NCI-H345 treated with DMSO at 0.1 percent for 48 hours (cell line): Measurements from ENCODE around the gene RGL4.

Experiments used
- DNase-seq: peaks from one replicate; lab custom pipeline; 2025; ENCODE audit not compliant: unreplicated experiment; lab: John Stamatoyannopoulos, UW

RGL4 gene

GRCh38 chr22:23697031-23697970 lies 6.5 kb downstream of the RGL4 start:
- DNase-seq, result no peak

- no peak for DNase-seq
Observed at GRCh38 chr22:23698094-23698493, 7.3 kb downstream of the RGL4 start.

GRCh38 chr22:23698673-23699235 lies 7.9 kb downstream of the RGL4 start:
- DNase-seq, result no peak

GRCh38 chr22:23700706-23701105 lies 9.9 kb downstream of the RGL4 start:
- DNase-seq, result no peak

GRCh38 chr22:23704062-23704461 lies 13.2 kb downstream of the RGL4 start:
- no peak for DNase-seq

- no peak for DNase-seq
Observed at GRCh38 chr22:23704829-23705228, 14.0 kb downstream of the RGL4 start.

- DNase-seq, result no peak
Observed at GRCh38 chr22:23705358-23705757, 14.5 kb downstream of the RGL4 start.

- no peak for DNase-seq
Observed at GRCh38 chr22:23708270-23708669, 17.5 kb downstream of the RGL4 start.

GRCh38 chr22:23709107-23709506 lies 18.3 kb downstream of the RGL4 start:
- no peak for DNase-seq

GRCh38 chr22:23712256-23712655 lies 21.4 kb downstream of the RGL4 start:
- DNase-seq, result no peak

GRCh38 chr22:23713696-23714595 lies 23.1 kb downstream of the RGL4 start:
- DNase-seq, result no peak

GRCh38 chr22:23714596-23715578 lies 24.1 kb downstream of the RGL4 start:
- no peak for DNase-seq

GRCh38 chr22:23715806-23716375 lies 25.1 kb downstream of the RGL4 start:
- no peak for DNase-seq

- DNase-seq, result peak; percentile 86
Observed at GRCh38 chr22:23716811-23717801, 26.3 kb downstream of the RGL4 start.

- DNase-seq, result no peak
Observed at GRCh38 chr22:23718371-23719165, 27.8 kb downstream of the RGL4 start.

GRCh38 chr22:23720855-23721254 lies 30.0 kb downstream of the RGL4 start:
- DNase-seq, result no peak

GRCh38 chr22:23722160-23722559 lies 31.3 kb downstream of the RGL4 start:
- no peak for DNase-seq

- DNase-seq, result no peak
Observed at GRCh38 chr22:23722724-23723123, 31.9 kb downstream of the RGL4 start.
